ENCODE measurements around the gene DHH. TPM values are rescaled to one million over a fixed set of nuclear protein-coding genes. Genes with fewer than 3 reads are reported as not detected.

Gene DHH
- total and polyA plus RNA-seq, 9 of the 15 experiments (the other 6 are each of a cell fraction or from before 2014, with no cell fraction given) = 0.07 to 2.6 (median 0.54) TPM

DNA sequence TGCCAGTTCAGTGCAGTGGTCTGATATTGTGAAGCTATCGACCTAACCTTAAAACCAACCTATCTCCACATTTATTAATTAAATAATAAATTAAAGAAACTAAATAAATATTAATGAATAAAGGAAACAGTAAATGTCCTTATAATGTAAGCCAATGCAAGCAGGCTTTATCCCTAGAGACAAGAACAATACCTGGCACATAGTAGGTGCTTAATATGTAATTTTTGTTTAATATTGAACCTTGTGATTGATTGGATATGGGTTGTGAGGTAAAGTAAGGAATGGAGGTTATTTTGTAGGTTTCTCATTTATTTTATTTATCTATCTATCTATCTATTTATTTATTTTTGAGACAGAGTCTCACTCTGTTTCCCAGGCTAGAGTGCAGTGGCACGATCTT, 44.4 kb upstream of the DHH start:
- H3K9ac ChIP-seq (ENCODE audit: insufficient read depth in 1 of 2, low read depth in 2 of 2, low read length in 2 of 2) = no peak overlapping the region
- peak overlapping the region; percentile 40; the same call in 1 of the 2 replicates for H3K4me2 ChIP-seq (ENCODE audit: insufficient read depth, low read length)
- H3K9me3 ChIP-seq (replicated peaks; ENCODE audit: control insufficient read depth, insufficient read depth, low read depth, low read length) = no peaks in the 10 kb centered on the region
- in situ Hi-C loops (cut with MboI) (no loop called here), intact Hi-C loops (cut with micrococcal nuclease) (loop anchor here (10.0 kb wide), 1 partner anchor 126 kb away; the partner anchor contains the start of gene TUBA1C)
- FAIRE-seq = no peak
- 0 out of 2 replicates have a peak overlapping the region, but pooled peaks have one; percentile 21 for H2AFZ ChIP-seq (ENCODE audit: low read depth, low read length)
- ChIA-PET POLR2A (interaction anchor here (1.3 to 10.5 kb wide), 4 partner anchors 8 to 16 kb away, joined by 3 to 151 read pairs (median 7); partner anchors contain the start of gene TUBA1B), CTCF (ENCODE audit: low intra/inter-chr PET ratio) (no interaction called here)
- no peak overlapping the region for H3K4me3 ChIP-seq
- H3K9me1 ChIP-seq (ENCODE audit: control insufficient read depth, insufficient read depth, low read length) = no peaks in the 10 kb centered on the region
- 62% methylated on average over 2 of the region's 2 CpGs for WGBS (ENCODE audit: insufficient coverage, low coverage, missing lambda C conversion rate)
- BruUV-seq (replicated peaks) = no TSS peak
- peaks cover 6 to 12% of the 10 kb centered on the region in 2 experiments; a peak in 4 of 5 replicates for H3K4me1 ChIP-seq (replicated peaks in 1 of 2; ENCODE audit: control insufficient read depth in 2 of 2, insufficient read depth in 2 of 2, low read length in 2 of 2)
- no peak for ATAC-seq
- H3K27me3 ChIP-seq (ENCODE audit: control insufficient read depth in 2 of 2, insufficient read depth in 2 of 2, low read length in 2 of 2) = no peaks in the 10 kb centered on the region
- no peaks in the 10 kb centered on the region for H4K20me1 ChIP-seq (replicated peaks; ENCODE audit: control insufficient read depth, insufficient read depth, low read length)
- H3K79me2 ChIP-seq (ENCODE audit: control insufficient read depth, insufficient read depth, low read length) = no peaks in the 10 kb centered on the region; the same call in 2 of the 3 replicates
- H3K27ac ChIP-seq (ENCODE audit: extremely low read depth, low read depth, low read length) = no peak overlapping the region
- no peak for DNase-seq (ENCODE audit: extremely low read depth in 1 of 4, low spot score in 3 of 4)
- no peaks in the 10 kb centered on the region for H3K36me3 ChIP-seq (ENCODE audit: control insufficient read depth, insufficient read depth, low read length)
- no peak for TF ChIP-seq ZNF280A (IDR thresholded peaks at IDR 0.05; ENCODE audit: low read depth, partially characterized antibody)
- no peak for TF ChIP-seq RFX7 (CRISPR knock-in tag; IDR thresholded peaks at IDR 0.05)
- no peak for TF ChIP-seq TCFL5 (CRISPR knock-in tag; conservative IDR thresholded peaks at IDR 0.05)
- TF ChIP-seq, protein P1, sequence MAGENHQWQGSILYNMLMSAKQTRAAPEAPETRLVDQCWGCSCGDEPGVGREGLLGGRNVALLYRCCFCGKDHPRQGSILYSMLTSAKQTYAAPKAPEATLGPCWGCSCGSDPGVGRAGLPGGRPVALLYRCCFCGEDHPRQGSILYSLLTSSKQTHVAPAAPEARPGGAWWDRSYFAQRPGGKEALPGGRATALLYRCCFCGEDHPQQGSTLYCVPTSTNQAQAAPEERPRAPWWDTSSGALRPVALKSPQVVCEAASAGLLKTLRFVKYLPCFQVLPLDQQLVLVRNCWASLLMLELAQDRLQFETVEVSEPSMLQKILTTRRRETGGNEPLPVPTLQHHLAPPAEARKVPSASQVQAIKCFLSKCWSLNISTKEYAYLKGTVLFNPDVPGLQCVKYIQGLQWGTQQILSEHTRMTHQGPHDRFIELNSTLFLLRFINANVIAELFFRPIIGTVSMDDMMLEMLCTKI (IDR thresholded peaks at IDR 0.05; ENCODE audit: partially characterized antibody) = no peak
- no peak for TF ChIP-seq SAFB2 (IDR thresholded peaks at IDR 0.05; ENCODE audit: borderline replicate concordance, low read depth, low read length, severe bottlenecking)
- TF ChIP-seq MCM5 (IDR thresholded peaks at IDR 0.05; ENCODE audit: low read depth) = no peak
- TF ChIP-seq SPI1 (IDR thresholded peaks at IDR 0.05; ENCODE audit: borderline replicate concordance, low read depth, low read length) = no peak
- TF ChIP-seq ZNF347 (CRISPR knock-in tag; IDR thresholded peaks at IDR 0.05; ENCODE audit: low read depth) = no peak
- TF ChIP-seq, protein P2, sequence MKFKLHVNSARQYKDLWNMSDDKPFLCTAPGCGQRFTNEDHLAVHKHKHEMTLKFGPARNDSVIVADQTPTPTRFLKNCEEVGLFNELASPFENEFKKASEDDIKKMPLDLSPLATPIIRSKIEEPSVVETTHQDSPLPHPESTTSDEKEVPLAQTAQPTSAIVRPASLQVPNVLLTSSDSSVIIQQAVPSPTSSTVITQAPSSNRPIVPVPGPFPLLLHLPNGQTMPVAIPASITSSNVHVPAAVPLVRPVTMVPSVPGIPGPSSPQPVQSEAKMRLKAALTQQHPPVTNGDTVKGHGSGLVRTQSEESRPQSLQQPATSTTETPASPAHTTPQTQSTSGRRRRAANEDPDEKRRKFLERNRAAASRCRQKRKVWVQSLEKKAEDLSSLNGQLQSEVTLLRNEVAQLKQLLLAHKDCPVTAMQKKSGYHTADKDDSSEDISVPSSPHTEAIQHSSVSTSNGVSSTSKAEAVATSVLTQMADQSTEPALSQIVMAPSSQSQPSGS (CRISPR knock-in tag; IDR thresholded peaks at IDR 0.05) = no peak
- TF ChIP-seq LEF1 (IDR thresholded peaks at IDR 0.05) = peak; percentile 14; the same call in 1 of the 2 replicates
- TF ChIP-seq NR4A1 (CRISPR knock-in tag; IDR thresholded peaks at IDR 0.05) = no peak
- TF ChIP-seq NR4A1 (tag; IDR thresholded peaks at IDR 0.05) = no peak
- TF ChIP-seq ZC3H11A (IDR thresholded peaks at IDR 0.05; ENCODE audit: low read depth, low read length) = no peak
- TF ChIP-seq, protein P3, sequence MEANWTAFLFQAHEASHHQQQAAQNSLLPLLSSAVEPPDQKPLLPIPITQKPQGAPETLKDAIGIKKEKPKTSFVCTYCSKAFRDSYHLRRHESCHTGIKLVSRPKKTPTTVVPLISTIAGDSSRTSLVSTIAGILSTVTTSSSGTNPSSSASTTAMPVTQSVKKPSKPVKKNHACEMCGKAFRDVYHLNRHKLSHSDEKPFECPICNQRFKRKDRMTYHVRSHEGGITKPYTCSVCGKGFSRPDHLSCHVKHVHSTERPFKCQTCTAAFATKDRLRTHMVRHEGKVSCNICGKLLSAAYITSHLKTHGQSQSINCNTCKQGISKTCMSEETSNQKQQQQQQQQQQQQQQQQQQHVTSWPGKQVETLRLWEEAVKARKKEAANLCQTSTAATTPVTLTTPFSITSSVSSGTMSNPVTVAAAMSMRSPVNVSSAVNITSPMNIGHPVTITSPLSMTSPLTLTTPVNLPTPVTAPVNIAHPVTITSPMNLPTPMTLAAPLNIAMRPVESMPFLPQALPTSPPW (CRISPR knock-in tag; IDR thresholded peaks at IDR 0.05) = peak; percentile 29; the same call in 1 of the 2 replicates
- TF ChIP-seq ZKSCAN1 (IDR thresholded peaks at IDR 0.05; ENCODE audit: low read depth, low read length) = peak; percentile 91
- no peak for TF ChIP-seq THRAP3 (IDR thresholded peaks at IDR 0.05; ENCODE audit: borderline replicate concordance)
- TF ChIP-seq SMAD4 (CRISPR knock-in tag; conservative IDR thresholded peaks at IDR 0.05) = no peak
